Daoy (cell line): ENCODE results near the gene TRIM32. TPM values are rescaled to one million over a fixed set of nuclear protein-coding genes. Genes with fewer than 3 reads are reported as not detected.
"Not testable (repeated sequence)": the region's sequence is repeated elsewhere in the genome, so short reads cannot be mapped to it uniquely, and the experiment has no call there.

ENCODE experiments used
- DNase-seq: peaks from one replicate; pipeline ENCODE4 v3.0.0-alpha.2; 2015; ENCODE audit warnings: low read depth
- total RNA-seq: library from RNA; depleted of rRNA; stranded (reverse); fragments of >200 nt; shearing (Covaris generic); gene quantifications from 2 replicates; pipeline ENCODE4 v1.2.3, GENCODE V29; 2014

TRIM32 gene
- total RNA-seq, 1 experiment from 2014 or later, result 24.7 TPM

- no peak for DNase-seq
Observed at GRCh38 chr9:116674210-116674980, 12.7 kb upstream of the TRIM32 start.

- no peak for DNase-seq
Observed at GRCh38 chr9:116683535-116683934, 3.6 kb upstream of the TRIM32 start.

- DNase-seq, result no peak
Observed at GRCh38 chr9:116685166-116685565, 1.9 kb upstream of the TRIM32 start.

GRCh38 chr9:116686135-116686534 is 970 bp upstream of the TRIM32 start:
- DNase-seq, result no peak

GRCh38 chr9:116686693-116687073 is 422 bp upstream of the TRIM32 start:
- peak; percentile 23 for DNase-seq

- no peak for DNase-seq
Observed at GRCh38 chr9:116687754-116688135, 640 bp downstream of the TRIM32 start.

- DNase-seq, result no peak
Observed at GRCh38 chr9:116688806-116689485, 1.8 kb downstream of the TRIM32 start.

- DNase-seq, result no peak
Observed at GRCh38 chr9:116689486-116690032, 2.5 kb downstream of the TRIM32 start.

- DNase-seq, result not testable (repeated sequence)
Observed at GRCh38 chr9:116690805-116691204, 3.7 kb downstream of the TRIM32 start.

- DNase-seq, result no peak
Observed at GRCh38 chr9:116691607-116692006, 4.5 kb downstream of the TRIM32 start.

- DNase-seq, result no peak
Observed at GRCh38 chr9:116692616-116693015, 5.5 kb downstream of the TRIM32 start.

- DNase-seq, result no peak
Observed at GRCh38 chr9:116693233-116693731, 6.2 kb downstream of the TRIM32 start.

- DNase-seq, result no peak
Observed at GRCh38 chr9:116694785-116695291, 7.7 kb downstream of the TRIM32 start.

- no peak for DNase-seq
Observed at GRCh38 chr9:116695438-116695837, 8.3 kb downstream of the TRIM32 start.

- DNase-seq, result no peak
Observed at GRCh38 chr9:116697362-116697761, 10.3 kb downstream of the TRIM32 start.

- no peak for DNase-seq
Observed at GRCh38 chr9:116697887-116698286, 10.8 kb downstream of the TRIM32 start.

GRCh38 chr9:116700279-116700678 is 13.2 kb downstream of the TRIM32 start:
- no peak for DNase-seq

GRCh38 chr9:116700882-116701865 is 14.1 kb downstream of the TRIM32 start:
- no peak for DNase-seq

- DNase-seq, result no peak
Observed at GRCh38 chr9:116701940-116702642, 15.0 kb downstream of the TRIM32 start.

- DNase-seq, result no peak
Observed at GRCh38 chr9:116703634-116704033, 16.5 kb downstream of the TRIM32 start.

- no peak for DNase-seq
Observed at GRCh38 chr9:116704470-116704869, 17.4 kb downstream of the TRIM32 start.
